Measurements from ENCODE around the gene SSNA1. TPM values are rescaled to one million over a fixed set of nuclear protein-coding genes. Genes with fewer than 3 reads are reported as not detected.

The SSNA1 gene
- total RNA-seq, 4 donors from 2014 or later: 26.7 to 69.3 (median 55.8) TPM

DNA sequence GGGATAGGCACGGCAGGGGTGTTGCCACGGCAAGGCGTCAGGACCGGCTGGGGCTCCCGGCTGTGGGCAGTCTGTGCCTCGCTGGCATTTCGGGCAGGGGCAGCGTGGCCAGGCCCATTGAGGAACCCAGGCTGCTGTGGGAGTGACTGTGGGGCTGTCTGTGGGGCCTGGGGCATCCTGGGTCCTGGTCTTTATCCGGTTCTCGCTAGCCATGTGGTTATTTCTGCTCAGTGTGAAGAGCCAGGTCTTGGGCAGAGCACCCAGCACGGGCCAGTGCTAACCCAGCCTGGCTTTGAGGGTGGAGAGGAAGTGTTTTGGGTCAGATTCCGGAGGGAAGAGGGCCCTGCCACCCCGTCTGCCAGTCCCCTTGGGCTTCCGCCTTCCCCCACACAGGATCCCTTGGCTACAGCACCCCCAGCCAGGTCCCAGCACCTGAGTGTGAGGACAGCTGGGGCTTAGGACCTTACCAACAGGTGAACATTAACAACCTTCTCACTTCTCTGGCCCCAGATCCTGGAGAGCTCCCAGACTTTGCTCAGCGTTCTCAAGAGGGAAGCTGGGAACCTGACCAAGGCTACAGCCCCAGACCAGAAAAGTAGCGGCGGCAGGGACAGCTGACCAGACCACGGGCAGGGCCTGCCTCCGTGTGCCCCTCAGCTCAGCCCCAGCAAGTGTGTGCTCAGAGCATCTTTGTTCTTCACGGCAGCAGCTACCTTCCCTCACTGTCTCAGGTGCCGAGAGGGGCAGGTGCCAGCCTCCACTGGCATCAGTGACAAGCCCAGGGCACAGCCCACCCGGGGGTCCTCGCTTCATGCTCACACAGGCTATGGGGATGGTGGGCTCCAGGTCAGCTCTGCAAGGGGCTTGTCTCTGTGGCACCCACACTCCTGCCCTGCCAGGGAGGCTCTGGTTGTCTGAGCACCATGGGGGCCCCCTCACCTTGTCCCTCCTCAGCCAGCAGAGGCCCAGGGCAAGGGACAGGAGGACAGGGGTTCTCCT is 1.1 kb downstream of the SSNA1 start:
- TF ChIP-seq, protein P1, sequence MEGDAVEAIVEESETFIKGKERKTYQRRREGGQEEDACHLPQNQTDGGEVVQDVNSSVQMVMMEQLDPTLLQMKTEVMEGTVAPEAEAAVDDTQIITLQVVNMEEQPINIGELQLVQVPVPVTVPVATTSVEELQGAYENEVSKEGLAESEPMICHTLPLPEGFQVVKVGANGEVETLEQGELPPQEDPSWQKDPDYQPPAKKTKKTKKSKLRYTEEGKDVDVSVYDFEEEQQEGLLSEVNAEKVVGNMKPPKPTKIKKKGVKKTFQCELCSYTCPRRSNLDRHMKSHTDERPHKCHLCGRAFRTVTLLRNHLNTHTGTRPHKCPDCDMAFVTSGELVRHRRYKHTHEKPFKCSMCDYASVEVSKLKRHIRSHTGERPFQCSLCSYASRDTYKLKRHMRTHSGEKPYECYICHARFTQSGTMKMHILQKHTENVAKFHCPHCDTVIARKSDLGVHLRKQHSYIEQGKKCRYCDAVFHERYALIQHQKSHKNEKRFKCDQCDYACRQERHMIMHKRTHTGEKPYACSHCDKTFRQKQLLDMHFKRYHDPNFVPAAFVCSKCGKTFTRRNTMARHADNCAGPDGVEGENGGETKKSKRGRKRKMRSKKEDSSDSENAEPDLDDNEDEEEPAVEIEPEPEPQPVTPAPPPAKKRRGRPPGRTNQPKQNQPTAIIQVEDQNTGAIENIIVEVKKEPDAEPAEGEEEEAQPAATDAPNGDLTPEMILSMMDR (IDR thresholded peaks at IDR 0.05; ENCODE audit: low read depth): no peak

DNA sequence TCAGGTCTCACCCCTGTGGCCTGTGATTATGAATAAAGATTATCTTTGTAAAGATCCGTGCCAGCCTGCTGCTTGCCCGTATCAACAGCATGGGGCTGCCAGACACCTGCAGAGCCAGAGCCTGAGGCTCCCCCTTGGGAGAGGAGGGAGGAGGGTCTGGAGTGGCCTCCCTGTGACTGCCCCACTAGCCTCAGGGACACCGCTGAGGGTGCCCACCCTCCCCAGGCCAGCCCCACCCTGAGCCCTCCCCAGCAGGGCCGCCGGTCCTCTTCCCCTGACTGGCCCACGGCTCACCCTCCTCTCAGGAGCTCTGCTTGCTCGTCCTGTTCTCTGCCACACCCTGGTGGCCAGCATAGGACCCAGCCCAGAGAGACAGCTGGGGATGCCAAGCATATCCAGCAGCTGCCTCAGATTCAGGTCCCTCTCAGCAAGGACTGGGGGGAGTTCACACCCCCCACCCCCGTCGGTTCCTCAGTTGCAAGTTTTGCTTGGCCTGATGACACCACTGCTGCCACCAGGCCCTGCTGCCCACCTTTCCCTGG is 1.9 kb downstream of the SSNA1 start:
- TF ChIP-seq, protein P1 (IDR thresholded peaks at IDR 0.05; ENCODE audit: low read depth): no peak

DNA sequence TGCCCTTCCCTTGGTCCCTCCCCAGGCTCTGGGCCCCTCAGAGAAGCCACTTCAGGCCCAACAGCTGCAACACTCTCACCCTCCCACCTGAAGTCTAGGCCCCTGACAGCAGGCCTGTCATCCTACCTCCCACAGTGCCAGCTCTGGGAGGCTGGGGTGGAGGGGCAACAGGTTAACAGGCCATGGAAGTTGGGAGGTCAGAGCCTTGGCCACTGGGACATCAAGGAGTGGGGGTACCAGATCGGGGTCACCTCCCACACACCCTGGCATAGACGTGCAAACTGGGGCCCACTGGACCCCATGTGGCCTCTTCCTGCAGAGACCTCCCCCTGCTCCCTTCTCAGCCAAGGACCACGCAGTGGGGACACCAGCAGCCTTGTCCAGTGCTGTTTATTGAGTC is 2.8 kb downstream of the SSNA1 start:
- TF ChIP-seq, protein P1 (IDR thresholded peaks at IDR 0.05; ENCODE audit: low read depth): no peak

- TF ChIP-seq, protein P1 (IDR thresholded peaks at IDR 0.05; ENCODE audit: low read depth): no peak
Measured at GRCh38 chr9:137191691-137192447, 3.4 kb downstream of the SSNA1 start.

- TF ChIP-seq, protein P1 (IDR thresholded peaks at IDR 0.05; ENCODE audit: low read depth): no peak
Measured at GRCh38 chr9:137192448-137192780, 3.9 kb downstream of the SSNA1 start.

GRCh38 chr9:137192859-137193258 is 4.4 kb downstream of the SSNA1 start:
- TF ChIP-seq, protein P1 (IDR thresholded peaks at IDR 0.05; ENCODE audit: low read depth): no peak

- TF ChIP-seq, protein P1 (IDR thresholded peaks at IDR 0.05; ENCODE audit: low read depth): no peak
Measured at GRCh38 chr9:137193771-137194170, 5.3 kb downstream of the SSNA1 start.
